NCI-H187 (cell line): ENCODE measurements around the gene KIF19.

ENCODE experiments used
- DNase-seq, 2 experiments: peaks; one replicate each; lab custom pipeline; 2025; lab: John Stamatoyannopoulos, UW

The KIF19 gene

GRCh38 chr17:74362810-74363498, 36.9 kb downstream of the KIF19 start:
- DNase-seq: peak in 1 of 2 experiments; percentile 27

GRCh38 chr17:74367206-74367605, 41.2 kb downstream of the KIF19 start, which contains the start of gene GPR142:
TSS of gene GPR142 (plus strand) at chr17:74367506. CDS start at chr17:74369541, 2,035 bp downstream.
- no peak for DNase-seq

- peak in 1 of 2 experiments; percentile 70 for DNase-seq
These were observed 42.5 kb downstream of the KIF19 start for GRCh38 chr17:74368341-74369081.

- no peak for DNase-seq
These were observed 43.2 kb downstream of the KIF19 start for GRCh38 chr17:74369221-74369620.

- DNase-seq: no peak
These were observed 43.9 kb downstream of the KIF19 start for GRCh38 chr17:74369665-74370490.

- no peak for DNase-seq
These were observed 45.7 kb downstream of the KIF19 start for GRCh38 chr17:74371653-74372147.

- no peak for DNase-seq
These were observed 46.4 kb downstream of the KIF19 start for GRCh38 chr17:74372426-74372825.

GRCh38 chr17:74373838-74374606, 48.0 kb downstream of the KIF19 start:
- DNase-seq: no peak

- no peak for DNase-seq
These were observed 48.8 kb downstream of the KIF19 start for GRCh38 chr17:74374858-74375257.

- peak; percentile 63 to 81 for DNase-seq
These were observed 53.6 kb downstream of the KIF19 start for GRCh38 chr17:74379495-74380085.

GRCh38 chr17:74380086-74380958, 54.3 kb downstream of the KIF19 start:
- DNase-seq: peak; percentile 63 to 78

GRCh38 chr17:74380959-74381808, 55.2 kb downstream of the KIF19 start:
- peak in 1 of 2 experiments; percentile 58 for DNase-seq

- no peak for DNase-seq
These were observed 57.1 kb downstream of the KIF19 start for GRCh38 chr17:74383141-74383540.

- DNase-seq: no peak
These were observed 59.2 kb downstream of the KIF19 start for GRCh38 chr17:74385201-74385600.

- DNase-seq: no peak
These were observed 60.4 kb downstream of the KIF19 start for GRCh38 chr17:74386386-74386785.

GRCh38 chr17:74387365-74388218, 61.6 kb downstream of the KIF19 start:
- DNase-seq: no peak

- DNase-seq: no peak
These were observed 63.2 kb downstream of the KIF19 start for GRCh38 chr17:74389084-74389753.
